NCI-H2081 treated with DMSO at 0.1 percent for 48 hours (cell line): ENCODE measurements around the gene IGSF21.

Experiments
- DNase-seq: peaks from one replicate; lab custom pipeline; 2025; lab: John Stamatoyannopoulos, UW

IGSF21 gene

GRCh38 chr1:18217398-18218043 lies 109.9 kb downstream of the IGSF21 start:
- no peak for DNase-seq

DNA sequence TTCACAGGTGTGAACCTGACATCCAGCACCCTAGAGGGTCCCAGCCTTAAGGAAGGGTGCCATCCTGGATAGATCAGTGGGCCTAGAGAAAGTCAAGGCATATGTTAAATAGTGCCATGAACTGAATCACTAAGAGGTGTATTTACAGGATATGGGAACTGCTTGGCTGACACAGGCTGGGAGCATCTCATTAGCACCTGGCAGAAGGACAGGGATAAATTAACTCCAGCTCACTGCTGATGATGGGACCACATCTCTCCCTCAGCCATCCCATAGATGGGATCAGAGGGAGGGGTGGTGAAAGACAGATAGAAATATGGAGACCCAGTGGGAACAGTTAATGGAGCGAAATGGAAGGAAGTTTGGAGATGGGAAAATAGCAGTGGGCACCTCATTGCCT lies 122.0 kb downstream of the IGSF21 start:
- DNase-seq, result no peak

DNA sequence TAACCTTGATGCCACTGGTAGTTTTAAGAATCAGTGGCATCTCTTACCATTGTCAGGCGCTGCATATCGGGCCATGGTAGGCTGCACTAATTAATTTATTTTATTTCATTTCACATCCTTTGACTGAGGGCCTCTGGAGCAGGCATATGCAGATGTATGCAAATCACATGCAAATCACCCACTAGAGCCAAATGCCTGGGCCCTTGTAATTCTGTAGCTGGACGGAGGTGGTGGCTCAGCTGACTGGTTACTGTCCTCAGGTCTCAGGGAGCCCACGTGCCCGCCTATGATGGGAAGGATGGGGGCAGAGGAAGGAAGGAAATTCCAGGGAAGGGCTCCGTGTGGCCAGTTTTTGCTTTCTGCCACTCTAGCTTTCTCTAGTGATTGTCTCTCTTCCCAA lies 122.7 kb downstream of the IGSF21 start:
- no peak for DNase-seq

DNA sequence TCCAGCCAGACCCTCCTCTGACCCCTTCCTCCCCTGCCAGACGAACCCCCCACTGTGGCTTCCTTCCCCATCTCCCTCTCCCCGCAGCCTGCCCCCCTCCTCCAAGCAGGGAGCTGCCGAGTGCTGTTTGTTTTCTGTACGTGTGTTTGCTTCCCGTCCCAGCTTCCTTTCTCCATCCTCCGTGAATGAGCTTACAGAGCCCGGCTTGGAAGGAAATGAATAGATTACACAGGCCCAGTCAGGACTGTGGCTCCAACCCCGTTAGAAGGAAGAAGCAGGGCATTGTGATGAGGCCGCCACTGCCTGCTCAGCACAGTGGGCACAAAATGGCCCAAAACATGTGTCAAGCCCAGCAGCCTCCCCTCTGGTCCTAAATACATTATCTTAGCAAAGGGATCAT lies 123.2 kb downstream of the IGSF21 start:
- DNase-seq, result no peak

GRCh38 chr1:18232052-18232451 lies 124.5 kb downstream of the IGSF21 start:
- DNase-seq, result no peak

GRCh38 chr1:18233176-18233864 lies 125.7 kb downstream of the IGSF21 start:
- DNase-seq, result no peak

DNA sequence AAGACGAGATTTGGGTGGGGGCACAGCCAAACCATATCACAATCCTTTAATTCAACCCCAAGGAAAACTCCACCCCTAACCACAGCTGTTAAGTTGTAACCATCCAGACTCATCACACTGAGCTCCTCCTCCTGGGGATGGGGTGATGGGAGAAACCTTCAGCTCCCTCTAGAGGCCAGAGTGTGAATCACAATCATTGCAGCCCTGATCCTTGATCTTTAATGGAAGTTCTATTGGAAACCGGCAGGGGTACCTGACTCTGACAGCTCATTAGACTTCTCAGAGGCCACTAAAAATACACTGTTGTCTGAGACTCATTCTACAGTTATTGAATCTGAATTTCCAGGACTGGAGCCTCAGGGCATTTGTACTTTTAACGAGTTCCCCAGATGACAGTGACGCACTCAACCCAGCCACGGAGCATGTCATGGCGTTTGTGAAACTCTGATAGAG lies 127.2 kb downstream of the IGSF21 start:
- DNase-seq, result no peak

DNA sequence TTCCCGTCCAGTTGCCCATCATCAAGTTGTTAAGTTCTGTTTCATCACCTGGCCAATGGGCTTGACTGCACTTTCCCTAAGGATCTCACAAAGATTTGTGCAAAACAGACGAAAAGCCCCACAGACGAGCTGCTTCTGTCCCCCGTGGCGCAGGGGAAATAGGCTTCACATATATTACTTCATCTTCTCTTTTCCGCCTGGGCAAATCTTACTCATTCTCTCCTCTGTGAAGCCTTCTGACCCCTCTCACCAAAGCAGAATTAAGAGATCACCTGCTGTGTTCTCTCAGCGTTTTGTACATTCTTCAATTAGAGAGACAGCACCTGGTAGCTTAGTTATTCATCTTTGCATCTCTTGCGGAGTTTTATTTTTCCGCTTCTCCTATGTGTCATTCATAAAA lies 129.8 kb downstream of the IGSF21 start:
- DNase-seq, result no peak

DNA sequence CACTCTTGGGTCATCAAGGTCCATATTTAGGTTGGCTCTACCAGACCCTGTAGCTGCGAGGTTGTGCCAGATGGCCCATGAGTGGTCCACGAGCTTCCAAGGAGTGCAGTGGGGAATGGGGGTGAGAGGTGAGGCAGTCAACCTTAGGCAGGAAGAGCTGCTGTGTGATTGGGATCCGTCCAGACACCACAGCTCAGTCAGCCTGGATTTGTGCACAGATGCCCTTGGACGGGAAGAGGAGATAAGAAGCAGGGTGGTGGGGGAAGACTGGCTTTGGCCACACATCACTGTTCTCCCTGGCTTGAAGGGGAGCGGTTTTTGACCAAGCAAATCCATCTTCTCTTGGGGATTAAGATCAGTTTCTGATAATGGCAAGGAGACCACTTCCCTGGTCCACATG lies 130.6 kb downstream of the IGSF21 start:
- no peak for DNase-seq

GRCh38 chr1:18239671-18240070 lies 132.1 kb downstream of the IGSF21 start:
- no peak for DNase-seq

DNA sequence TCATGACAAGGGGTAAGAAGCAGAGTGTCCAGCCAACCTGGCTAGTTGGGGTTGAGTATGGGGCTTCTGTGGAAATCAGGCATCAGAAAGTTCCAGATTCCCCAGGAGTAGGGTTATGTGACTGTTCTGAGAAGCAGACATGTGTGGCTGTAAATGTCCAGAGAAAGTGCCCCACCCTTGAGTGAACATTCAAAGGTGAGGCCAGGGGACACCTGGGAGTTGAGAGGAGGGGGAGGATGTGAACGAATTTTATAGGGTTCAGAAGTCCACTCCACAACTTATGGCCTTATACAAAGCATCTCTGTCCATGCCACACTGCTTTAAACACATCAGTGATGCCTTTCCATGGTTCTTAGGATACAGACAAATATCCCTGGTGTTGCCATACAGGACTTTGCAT lies 133.3 kb downstream of the IGSF21 start:
- DNase-seq, result no peak

GRCh38 chr1:18241891-18242290 lies 134.3 kb downstream of the IGSF21 start:
- DNase-seq, result no peak

DNA sequence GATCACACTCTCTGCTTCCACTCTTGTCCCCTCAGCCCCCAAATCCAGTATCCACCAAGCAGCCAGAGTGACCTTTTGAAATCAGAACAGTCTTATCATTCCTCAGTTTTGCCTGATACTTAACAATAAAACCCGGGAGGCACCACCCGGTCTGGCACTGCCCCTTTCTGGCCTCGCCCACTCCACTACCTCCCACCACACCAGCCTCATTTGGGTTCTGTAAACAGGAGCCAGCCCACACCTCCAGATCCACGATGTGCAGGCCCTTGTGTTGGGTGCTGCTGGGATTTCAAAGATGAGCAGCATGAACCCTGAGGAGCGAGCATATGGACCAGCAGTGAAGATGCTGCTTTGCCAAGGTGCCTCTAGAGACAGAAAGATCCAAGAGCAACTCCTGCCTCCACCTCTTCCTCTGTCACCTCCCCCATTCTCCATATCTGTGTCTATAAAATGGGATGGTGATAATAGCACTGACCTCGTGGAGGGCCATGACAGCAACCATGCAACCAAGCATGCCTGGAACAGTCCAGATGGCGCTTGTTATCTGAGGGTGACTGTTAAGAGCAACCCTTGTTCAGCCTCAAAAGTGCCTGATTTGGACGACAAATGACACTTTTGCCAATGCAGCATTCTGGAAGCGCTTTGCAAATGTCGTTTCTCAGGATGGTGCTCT lies 136.0 kb downstream of the IGSF21 start:
- no peak for DNase-seq

- no peak for DNase-seq
Measured at GRCh38 chr1:18244762-18245161, 137.2 kb downstream of the IGSF21 start.

- DNase-seq, result no peak
Measured at GRCh38 chr1:18245647-18246046, 138.0 kb downstream of the IGSF21 start.

- no peak for DNase-seq
Measured at GRCh38 chr1:18246543-18246942, 138.9 kb downstream of the IGSF21 start.

- no peak for DNase-seq
Measured at GRCh38 chr1:18247151-18247550, 139.6 kb downstream of the IGSF21 start.

DNA sequence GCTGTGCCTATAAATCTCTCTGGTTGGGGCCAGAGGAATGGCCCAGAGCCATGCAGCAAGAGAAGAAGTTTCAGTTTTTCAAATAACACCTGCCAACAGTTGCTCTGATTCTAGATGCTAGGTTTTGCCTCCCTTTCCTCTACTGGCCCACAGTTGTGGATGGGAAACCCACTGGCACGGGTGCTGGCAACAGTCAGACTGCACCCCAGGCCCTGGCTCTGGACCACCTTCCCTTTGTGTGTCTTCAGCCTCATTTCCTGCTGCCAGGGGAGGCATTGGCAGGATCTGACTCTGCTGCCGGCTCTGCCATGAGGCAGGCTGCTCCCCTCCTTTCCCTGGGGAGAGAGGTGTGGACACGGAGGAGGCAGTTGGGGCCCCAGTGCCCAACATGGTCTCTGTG lies 142.0 kb downstream of the IGSF21 start:
- DNase-seq, result no peak

GRCh38 chr1:18253093-18253492 lies 145.5 kb downstream of the IGSF21 start:
- no peak for DNase-seq

DNA sequence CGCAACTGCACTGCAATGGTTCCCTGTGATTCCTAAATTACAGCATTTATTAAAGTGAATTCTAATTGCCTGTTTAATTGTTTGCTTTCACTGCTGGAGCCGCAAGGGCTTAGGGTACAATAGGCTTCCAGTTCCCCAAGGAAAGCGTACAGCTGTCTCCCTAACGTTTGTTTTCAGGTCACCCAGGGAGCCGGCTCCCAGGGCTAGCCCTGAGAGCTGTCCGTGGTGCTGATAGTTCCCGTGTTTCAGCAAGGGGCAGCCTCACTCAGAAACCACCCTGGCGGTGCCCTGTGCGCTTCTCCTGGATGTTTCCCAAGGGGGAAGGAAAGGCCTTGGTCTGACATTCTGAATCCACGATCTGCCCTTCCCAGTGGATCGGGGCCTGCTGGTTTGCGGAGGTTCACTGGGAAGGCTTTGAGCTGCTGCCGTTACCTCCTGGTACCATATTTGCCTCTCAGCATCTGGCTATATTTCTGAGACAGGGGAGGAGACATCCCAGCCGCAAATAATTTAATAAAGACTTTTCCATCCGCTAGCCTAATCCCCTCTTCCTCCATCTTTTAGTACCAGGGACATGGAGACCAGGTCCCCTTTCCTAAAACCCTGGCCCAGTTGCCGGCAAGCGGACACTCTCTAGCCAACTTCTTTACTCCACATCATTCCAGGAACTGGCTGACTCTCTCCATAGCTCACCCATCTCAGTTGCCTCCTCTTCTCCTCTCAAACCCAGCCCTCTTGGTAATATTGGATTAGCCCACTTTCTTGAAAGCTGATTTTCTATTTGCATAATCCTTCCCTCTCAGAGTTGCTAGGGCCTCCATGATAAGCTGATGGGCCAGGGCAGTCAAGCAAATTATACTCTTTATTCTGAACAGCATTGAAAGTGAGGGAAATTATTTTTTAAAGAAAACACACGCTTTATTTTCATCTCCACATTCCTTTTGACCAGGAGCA lies 149.0 kb downstream of the IGSF21 start:
- DNase-seq, result no peak

- DNase-seq, result no peak
Measured at GRCh38 chr1:18257778-18258177, 150.2 kb downstream of the IGSF21 start.

DNA sequence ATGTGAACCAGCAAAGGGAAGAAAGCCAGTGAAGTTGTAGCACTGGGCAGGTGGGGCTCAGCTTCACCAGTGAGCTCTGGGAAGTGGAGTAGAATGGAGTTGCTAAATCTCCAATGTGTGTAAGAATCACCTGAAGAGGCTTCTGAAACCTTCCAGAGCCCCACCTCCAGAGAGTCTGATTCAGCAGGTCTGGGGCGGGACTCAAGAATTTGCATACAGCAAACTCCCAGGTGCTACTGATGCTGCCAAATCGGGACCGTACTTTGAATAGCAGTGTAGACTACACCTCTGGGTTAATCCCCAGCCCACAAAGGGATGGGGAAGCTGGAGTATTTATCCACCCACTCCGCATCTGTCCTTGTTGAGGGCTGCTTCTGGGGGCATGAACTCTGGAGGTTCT lies 154.3 kb downstream of the IGSF21 start:
- DNase-seq, result no peak
